Stimulated activated CD4-positive, alpha-beta T cell treated with anti-CD3 and anti-CD28 coated beads, Interleukin-12 subunit alpha, Interleukin-12 subunit beta, amount 100 ng/mL, for 48 hours (primary cell): Measurements from ENCODE around the gene GPI.

Source experiments
- DNase-seq, 3 donors: peaks; one replicate each; pipeline ENCODE4 v3.0.0-alpha.2; 2020; ENCODE audit warnings: low read depth in 2 of 3, low spot score in 1 of 3

GPI gene

DNA sequence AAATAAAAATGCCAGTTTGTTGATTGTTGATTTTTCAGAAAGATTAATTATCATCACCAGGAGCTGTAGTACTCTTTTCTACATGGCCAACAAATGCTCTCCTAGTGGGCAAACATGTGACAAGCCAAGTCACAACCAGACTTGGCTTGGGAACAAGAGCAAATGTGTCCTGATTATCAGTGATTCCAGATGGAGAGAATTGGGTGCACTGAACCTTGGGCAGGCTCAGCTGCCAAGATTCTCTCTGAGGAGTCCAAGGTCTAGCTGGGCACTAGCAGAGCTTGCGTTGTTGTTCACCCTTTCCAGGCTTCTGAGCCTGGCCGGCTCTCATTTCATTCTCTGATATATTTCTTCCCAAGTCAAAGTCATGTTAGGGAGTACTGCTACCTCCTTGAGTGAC, 27.3 kb upstream of the GPI start:
- no peak for DNase-seq

DNA sequence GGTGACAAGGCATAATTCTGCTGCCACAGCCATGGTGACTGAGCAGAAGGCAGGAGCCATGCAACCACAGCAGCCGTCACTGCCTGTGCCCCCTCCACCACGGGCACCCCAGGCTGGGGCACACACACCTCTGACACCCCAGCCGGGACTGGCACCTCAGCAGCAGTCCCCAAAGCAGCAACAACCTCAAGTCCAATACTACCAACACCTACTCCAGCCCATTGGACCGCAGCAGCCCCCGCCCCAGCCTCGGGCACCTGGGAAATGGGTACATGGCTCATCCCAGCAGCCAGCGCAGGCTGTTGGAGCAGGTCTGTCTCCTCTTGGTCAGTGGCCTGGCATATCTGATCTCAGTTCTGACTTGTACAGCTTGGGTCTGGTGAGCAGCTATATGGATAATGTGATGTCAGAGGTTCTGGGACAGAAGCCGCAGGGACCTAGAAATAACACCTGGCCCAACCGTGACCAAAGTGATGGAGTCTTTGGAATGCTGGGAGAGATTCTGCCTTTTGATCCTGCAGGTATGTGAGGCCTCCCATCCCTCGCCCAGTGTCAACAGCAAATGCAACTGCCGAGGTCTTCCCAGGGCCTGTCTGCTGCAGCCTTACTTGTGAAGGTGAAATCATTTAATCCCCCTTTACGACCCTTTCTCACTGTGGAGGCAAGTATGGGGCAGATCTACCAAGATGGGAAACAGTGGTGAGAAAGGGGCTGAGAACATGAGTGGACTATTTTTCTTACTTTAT, 22.9 kb upstream of the GPI start:
- DNase-seq = no peak

DNA sequence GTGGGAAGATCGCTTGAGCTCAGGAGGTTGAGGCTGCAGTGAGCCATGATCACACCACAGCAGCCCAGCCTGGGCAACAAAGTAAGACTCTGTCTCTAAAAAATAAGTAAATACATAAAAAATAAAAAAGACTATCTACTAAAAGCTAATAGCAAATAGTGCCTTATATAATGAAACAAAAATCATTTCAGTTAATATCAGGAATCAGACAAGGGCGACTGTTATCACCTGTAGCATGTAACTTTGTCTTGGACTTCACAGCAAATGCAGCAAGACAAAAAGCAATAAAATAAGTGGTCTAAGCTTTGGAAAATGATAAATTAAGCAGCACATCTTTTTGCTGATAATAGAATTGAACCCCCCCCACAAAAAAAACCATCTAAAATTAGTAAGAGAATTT, 21.2 kb upstream of the GPI start:
- no peak for DNase-seq

DNA sequence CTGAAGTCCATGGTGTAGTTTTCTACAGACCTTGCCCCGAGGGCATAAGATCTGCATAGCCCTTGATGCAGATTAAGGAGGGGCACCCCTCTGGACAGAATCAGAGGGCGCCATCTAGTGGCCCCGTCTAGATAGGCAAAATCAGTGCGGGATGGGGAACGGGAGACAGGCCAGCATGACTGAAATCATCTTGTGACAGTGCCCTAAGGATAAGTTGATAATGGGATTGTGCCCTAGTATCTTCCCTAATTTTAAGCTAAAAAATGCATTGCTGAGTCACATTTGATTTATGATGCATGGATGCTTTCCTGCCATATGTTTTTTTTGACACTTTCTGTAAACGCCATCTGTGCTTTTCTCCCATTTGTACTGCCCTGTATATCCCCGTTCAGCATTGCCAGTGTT, 19.0 kb upstream of the GPI start:
- peak; percentile 47 to 76 (median 61) for DNase-seq

DNA sequence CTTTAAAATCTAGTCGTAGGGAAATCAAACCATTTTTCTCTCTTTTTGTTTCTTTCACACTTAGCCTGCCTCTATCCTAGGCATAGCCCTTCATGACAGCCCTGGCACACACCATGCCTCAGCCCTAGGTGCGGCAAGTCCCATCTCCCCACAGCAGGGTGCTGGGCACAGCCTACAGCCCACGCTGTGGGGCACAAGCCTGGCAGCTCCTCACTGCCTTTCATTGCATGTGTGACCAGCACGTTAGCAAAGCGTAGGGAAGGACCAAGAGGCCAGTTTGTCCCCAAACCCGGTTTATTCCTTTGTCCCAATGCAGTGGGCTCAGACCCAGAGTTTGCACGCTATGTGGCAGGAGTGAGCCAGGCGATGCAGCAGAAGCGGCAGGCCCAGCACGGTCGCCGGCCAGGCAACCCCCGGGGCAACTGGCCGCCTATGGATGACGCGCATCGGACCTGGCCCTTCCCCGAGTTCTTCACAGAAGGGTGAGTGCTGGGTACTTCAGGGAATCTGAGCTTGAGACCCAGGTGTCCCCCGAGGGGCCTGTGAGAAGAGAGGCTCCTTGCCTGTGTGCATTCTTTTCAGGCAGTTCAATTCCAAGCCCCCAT, 17.3 kb upstream of the GPI start:
- no peak for DNase-seq

DNA sequence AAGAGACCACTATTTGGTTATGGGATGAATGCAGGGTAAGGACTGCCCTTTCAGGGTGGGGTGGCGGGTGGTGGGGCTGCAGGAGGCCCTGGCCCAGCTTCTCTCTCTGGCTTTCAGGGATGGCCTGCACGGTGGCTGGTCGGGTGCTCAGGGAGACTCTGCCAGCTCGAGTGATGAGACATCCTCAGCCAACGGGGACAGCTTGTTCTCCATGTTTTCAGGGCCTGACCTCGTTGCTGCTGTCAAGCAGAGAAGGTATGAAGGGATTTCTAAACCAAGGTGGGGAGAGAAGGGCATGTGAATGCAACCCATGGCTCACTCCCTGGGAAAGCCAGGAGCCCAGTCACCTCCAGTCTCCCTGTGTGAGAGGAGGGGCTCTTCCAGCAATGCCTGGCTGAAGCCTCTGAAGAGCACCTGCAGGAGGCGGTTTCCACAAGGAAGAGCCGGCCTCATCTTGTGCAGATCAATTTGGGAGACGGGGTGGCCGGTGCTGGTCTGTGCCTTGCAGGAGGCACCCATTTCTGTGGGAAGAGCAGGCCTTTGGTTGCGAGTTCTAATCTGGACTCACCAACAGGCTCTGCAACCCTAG, 16.0 kb upstream of the GPI start:
- no peak for DNase-seq

DNA sequence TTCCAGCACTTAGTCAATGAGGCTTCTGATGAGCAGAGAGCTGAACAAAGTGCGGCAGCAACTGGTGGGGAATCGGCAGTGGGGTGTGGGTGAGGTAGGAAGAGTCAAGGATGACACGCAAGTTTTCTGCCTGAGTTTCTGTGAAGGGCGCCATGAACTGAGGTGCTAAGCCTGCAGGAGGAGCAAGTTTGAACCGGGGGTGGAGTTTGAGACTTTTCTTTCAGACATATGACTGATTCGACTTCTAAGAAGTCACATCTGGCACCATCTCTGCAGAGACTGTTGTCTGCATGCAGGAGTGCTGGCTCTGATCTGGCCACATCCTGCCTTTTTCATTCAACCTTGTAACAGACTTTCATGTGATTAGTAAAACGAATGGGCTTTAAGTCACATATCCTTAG, 14.8 kb upstream of the GPI start:
- peak; percentile 13 to 62 (median 54) for DNase-seq

DNA sequence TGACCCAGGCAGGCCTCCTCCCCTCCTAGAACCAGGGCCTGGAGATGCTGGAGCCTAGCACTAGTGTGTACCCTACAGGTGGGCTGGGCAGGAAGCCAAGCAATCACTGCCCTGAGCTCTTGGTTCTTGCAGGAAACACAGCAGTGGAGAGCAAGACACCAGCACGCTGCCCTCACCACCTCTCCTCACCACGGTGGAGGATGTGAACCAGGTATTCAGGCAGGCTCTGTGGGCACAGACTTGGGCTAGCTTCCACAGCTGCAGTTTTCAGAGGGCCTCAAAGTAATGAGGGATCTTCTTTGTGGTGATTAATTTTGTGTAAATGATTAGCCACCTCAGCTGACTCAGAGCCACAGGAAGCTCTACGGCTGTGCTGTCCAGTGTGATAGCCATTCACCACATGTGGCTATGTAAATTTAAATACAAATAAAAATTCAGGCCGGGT, 13.6 kb upstream of the GPI start:
- DNase-seq = no peak

DNA sequence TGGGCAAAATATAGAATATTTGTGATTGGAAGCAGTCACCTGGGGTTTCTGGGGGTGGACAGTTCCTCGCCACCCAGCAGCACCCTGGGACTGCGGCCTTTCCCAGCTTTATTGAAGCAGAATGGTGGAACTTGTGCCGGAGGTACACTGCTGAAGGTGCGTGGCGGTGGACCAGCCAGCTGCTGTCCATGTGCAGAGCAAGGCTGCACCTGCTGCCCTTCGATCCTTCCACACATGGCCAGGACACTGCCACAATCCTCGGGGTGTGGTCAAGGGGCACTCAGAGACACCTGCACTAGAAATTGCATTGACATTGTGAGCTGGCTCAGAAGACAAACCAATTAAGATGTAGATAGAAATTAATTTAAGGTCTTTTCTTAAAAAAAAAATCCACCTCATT, 11.4 kb upstream of the GPI start:
- no peak for DNase-seq

DNA sequence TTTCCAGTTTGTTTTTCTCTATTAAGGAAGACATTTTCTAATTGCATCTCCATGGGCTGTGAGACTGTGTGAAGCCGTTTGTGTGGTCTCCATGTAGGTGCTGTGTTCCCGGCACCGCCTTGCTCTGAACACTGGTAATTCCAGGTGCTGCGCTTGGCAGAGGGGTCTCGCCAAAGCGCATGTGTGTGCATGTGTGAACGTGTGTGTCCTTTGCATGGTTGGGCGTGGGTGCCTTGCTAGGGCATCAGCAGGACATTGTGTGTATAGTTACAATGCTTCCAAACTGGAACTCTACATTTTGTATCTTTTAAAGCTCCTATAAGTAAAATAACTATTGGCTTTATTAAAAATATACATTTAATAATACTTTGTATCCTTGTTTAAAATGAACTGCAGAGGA, 9.8 kb upstream of the GPI start:
- DNase-seq = no peak

DNA sequence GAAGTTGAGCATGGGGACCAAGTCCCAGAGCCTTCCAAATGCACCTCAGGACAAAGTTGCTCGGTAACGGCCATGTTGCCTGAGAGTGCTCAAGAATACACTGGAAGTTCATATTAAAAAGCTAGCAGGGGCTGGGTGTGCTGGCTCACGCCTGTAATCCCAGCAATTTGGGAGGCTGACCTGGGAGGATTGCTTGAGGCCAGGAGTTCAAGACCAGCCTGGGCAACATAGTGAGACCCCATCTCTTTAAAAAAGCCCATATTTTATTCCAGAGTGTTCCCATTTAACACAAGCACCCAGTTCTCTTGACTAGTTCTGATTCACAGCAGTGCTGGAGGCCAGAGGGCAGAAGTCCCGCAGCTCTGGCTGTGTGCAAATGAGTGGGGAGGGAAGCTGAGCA, 8.1 kb upstream of the GPI start:
- no peak for DNase-seq

DNA sequence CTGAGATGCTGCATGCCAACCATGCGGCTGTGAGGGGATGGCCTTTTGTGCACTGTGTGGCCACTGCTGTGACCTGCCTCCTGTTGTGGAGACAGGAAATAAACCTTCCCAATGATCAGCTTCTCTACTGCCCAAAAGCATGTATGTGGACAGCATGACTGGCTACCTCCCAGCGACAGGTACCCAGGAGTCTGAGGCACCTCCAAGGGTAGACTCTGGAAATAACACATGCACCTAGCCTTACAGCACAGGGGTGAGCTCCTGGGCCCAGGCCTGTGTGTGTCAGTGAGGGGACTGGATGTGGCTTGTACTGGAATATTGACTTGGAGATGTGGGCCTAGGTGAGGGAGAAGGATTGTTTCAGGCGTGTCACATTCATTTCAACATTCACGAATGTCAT, 7.6 kb upstream of the GPI start:
- DNase-seq = no peak

DNA sequence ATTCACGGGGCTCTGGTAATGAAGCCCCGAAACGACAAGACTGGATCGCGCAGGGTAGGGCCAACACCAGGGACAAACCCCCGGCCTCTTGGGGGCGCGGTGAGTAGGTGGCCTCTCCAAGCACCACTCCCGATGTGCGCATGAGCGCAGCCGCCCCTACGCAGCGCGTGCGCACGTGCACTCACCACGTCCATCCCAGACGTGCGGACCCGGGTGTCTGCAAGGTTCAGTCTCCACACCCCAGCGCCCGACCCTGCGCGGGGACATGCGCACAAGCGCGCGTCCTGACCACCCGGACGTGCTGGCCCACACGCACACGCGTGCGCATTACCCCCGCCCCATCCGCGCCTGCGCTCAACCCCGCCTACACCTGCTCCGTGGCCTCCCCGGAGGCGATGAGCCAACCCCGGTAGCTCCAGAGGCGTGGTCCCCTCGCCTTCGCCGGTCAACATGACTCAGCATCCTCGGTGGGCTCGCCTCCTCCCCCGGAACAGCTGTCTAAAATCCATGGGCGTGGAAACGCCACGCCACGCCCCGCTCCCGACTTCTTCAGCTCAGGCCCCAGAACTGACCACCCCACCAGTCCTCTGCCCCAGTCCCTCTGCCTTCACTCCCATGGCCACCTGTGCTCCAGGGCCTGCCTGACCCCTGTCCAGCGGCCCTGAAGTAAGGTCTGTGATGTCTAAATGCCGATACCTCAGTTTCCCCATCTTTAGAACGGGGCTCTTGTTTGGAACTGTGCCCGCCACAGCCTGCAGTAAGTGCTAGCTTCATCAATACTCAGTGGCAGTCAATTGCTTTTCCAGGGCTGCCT, 5.6 kb upstream of the GPI start:
- DNase-seq = peak; percentile 97 to 99 (median 98)

DNA sequence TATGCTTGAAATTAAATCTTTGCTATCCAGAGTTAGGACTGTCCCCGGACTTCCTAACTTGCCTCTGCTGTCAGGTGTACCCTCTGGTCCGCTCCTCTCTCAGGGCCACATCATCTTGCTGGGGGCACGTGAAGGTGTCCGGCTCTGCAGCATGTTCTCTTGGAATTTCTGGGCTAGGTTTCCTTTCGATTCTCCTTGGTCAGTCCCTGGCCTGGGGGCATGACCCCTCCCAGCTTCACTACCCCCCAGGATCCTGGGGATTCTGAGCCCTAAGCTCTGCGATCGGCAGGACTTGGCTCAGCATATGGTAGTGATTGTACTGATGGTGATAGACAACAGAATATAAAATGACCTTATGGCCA, 5.1 kb upstream of the GPI start:
- DNase-seq = no peak

DNA sequence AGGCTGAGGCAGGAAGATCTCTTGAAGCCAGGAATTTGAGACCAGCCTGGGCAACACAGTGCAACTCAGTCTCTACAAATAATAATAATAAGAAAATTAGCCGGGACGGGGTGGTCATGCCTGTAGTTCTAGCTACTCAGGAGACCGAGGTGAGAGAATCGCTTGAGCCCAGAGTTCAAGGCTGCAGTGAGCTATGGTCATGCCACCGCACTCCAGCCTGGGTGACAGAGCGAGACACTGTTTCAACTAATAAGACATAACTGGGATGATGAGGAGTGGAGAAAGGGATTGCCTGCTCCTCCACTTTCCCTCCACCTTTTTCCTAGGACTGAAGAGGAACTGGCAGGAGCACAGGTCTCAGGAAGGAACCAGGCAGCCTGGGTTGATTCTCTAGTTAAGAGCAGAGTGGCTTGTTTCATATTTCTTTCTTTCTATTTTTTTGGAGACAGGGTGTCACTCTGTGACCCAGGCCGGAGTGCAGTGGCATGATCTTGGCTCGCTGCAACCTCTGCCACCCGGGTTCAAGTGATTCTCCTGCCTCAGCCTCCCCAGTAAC, 4.6 kb upstream of the GPI start:
- DNase-seq = no peak

DNA sequence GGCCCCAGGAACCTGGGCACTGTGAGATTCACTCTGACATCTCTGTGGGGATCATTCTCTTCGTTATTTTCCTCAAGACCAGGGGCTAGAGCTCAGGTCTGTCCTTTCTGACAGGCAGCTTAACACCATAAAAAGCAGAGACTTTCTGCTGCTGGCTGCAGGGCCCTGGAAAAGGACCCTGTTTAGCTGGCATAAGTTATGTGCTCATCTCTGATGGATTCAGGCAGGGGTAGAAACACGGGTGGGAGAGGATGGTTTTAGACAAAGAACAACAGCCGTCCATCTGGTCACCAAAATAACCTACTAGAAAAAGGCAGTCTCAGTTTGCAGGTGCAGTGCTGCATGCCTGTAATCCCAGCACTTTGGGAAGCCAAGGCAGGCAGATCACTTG, 2.3 kb upstream of the GPI start:
- no peak for DNase-seq

DNA sequence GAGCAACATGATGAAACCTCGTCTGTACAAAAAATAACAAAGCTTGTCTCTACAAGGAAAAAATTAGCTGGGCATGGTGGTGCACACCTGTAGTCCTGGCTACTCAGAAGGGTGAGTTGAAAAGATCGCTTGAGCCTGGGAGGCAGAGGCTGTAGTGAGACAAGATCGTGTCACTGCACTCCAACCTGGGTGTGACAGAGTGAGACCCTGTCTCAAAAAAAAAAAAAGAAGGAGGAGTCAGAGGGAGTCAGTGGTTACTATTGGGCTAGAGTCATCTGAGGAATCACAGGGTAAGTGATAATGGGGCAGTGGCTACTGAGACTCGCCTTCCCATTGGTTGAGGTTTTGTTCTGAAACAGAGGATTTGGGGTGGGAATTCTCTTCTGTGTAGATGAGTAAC, 1.9 kb upstream of the GPI start:
- DNase-seq = no peak

DNA sequence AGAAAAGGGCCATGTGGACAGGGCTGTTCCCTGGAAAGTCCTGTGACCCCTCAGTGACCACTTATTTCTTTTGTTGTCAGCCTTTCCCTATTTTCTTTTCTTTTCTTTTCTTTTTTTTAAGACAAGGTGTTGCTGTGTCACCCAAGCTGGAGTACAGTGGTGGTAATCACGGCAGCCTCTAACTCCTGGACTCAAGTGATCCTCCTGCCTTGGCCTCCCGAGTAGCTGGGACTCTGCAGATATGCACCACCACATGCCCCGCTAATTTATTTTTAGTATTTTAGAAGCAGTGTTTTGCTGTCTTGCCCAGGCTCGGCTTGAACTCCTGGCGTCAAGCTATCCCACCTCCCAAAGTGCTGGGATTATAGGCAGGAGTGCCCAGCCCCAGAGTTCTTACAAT, 1.1 kb upstream of the GPI start:
- DNase-seq = no peak

DNA sequence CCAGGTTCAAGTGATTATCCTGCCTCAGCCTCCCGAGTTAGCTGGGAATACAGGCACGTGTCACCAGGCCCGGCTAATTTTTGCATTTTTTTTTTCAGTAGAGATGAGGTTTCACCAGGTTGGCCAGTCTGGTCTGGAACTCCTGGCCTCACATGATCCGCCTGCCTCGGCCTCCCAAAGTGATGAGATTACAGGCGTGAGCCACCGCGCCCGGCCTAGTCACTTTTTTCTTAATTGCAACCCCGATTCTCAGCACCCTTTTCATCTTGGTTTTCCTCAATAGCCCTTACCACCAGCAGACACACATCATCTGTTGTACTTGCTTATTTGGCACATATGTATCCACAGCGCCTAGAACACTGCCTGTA, 550 bp upstream of the GPI start:
- DNase-seq = no peak

DNA sequence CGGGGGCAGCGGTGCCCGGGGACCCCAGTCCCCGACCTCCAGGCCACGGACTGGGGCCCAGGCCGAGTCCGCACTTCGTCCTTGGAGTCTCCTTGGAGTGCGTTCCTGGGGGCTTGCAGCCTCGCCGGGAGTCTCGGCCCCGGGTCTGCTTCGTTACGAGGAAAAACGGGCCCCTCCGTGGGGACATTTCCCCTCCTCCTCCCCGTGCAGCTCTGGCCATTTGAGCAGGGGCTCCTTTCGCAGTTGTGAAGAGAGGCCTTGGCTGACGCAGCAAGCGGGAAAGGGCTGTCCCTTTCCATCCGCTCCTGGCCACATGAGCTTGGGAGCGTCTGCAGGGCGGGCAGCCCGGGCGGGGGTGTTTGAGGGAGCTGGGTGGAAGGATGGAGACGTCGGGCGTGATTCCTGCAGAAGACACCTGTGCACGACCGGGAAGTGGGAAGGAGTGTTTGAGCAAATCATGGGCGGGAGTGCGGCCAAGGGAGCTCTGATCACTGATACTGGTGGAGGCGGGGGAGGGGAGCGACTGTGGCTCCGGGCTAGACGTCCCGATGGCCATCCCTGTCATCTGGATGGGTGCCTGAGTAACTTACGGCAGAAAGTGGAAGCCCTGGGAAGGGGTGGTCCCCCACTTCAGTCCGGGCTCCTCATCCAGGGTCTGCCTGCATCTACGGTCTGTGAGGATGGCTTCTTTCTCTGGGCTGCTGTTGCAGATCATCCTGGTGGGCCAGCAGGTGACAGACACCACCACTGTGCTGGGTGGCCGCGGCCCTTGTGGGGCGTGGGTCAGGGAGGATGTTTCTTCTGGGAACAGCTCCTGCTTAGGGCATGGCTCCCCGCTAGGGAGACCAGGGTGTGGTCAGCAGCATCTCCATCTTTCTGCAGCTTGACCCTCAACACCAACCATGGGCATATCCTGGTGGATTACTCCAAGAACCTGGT, 736 bp downstream of the GPI start:
- DNase-seq = peak in 1 of 3 donors; percentile 15
